ENCODE data around the gene KLK7.

DNA sequence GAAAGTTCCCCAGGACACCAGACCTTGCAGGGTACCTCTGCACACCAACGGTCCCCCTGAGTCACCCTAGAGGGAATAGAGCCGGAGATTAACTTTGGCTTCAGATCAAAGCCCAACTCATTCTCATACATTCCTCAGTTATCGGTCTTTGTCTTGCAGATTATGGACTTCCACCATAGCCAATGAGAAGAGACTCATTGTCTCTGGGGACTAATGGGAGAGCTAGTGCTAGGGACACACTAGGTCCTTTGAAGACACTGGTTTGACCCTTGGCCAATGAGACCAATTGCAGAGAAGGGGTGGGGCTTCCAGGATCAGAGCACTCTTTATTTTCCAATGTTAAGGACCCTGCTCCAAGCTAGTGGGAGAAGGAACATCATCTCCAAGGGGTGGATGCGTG lies 6.1 kb downstream of the KLK7 start:
- TF ChIP-seq, protein P1, sequence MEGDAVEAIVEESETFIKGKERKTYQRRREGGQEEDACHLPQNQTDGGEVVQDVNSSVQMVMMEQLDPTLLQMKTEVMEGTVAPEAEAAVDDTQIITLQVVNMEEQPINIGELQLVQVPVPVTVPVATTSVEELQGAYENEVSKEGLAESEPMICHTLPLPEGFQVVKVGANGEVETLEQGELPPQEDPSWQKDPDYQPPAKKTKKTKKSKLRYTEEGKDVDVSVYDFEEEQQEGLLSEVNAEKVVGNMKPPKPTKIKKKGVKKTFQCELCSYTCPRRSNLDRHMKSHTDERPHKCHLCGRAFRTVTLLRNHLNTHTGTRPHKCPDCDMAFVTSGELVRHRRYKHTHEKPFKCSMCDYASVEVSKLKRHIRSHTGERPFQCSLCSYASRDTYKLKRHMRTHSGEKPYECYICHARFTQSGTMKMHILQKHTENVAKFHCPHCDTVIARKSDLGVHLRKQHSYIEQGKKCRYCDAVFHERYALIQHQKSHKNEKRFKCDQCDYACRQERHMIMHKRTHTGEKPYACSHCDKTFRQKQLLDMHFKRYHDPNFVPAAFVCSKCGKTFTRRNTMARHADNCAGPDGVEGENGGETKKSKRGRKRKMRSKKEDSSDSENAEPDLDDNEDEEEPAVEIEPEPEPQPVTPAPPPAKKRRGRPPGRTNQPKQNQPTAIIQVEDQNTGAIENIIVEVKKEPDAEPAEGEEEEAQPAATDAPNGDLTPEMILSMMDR (conservative IDR thresholded peaks at IDR 0.05; ENCODE audit: low read depth, low read length): no peak
- TF ChIP-seq EZH2phosphoT487 (IDR thresholded peaks at IDR 0.05; ENCODE audit: borderline replicate concordance, low read length) (no peak), EZH2 (IDR thresholded peaks at IDR 0.05; ENCODE audit: low read length, unreplicated experiment) (no peak)

All from PC-3 (cell line).